ENCODE measurements around the gene FNDC3B.

Gene FNDC3B

DNA sequence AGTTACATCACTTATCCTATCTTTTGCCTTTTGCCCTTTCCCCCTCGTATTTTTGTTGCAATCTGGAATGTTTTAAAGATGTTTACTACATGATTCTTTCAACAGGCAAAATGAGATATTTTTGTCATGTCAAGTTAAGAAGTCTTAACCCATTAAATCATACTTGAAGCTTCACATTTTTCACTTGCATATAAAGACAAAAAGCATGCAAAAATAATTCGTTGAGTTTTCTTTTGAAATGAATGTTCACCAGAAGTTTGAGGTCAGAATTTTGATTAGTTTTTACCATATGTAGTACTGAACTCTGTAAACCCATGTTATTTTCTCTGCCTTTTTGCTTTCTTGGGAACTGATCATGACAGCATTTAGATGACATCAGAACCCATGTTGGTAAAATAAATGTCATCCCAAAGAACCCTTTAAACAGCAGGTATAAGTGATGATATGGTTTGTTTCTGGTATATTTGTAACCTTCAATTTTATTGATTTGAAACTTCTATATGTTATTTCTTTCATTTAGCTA lies 220.4 kb downstream of the FNDC3B start:
- Histone ChIP-seq H3K18ac (ENCODE audit: low read length) (no peak overlapping the region), H2BK120ac (ENCODE audit: low read depth, low read length) (no peak overlapping the region), H3K79me1 (ENCODE audit: low read depth, low read length) (no peaks in the 10 kb centered on the region), H2BK12ac (ENCODE audit: low read length) (no peak overlapping the region), H3K4me1 (ENCODE audit: control insufficient read depth in 2 of 2, insufficient read depth in 1 of 2, low read depth in 1 of 2, low read length in 2 of 2) (peaks cover 9 to 18% of the 10 kb centered on the region in 2 donors), H3K27me3 (ENCODE audit: control insufficient read depth in 3 of 3, insufficient read depth in 3 of 3, low read depth in 1 of 3, low read length in 3 of 3) (no peaks in the 10 kb centered on the region), H3K4me2 (ENCODE audit: insufficient read depth, low read length, poor library complexity, severe bottlenecking) (no peak overlapping the region), H3K4ac (ENCODE audit: low read length) (no peak overlapping the region), H2AK5ac (ENCODE audit: low read depth, low read length) (no peak overlapping the region), H2BK15ac (ENCODE audit: low read length) (no peak overlapping the region), H2AFZ (ENCODE audit: low read length) (no peak overlapping the region), H4K8ac (ENCODE audit: low read depth, low read length) (no peak overlapping the region), H3K27ac (replicated peaks; ENCODE audit: low read length) (no peak overlapping the region), H3K36me3 (replicated peaks in 1 of 2; ENCODE audit: control insufficient read depth in 2 of 2, insufficient read depth in 2 of 2, low read length in 2 of 2) (peaks cover 0 to 70% of the 10 kb centered on the region in 2 donors), H3K9me3 (replicated peaks in 1 of 2; ENCODE audit: control insufficient read depth in 2 of 2, insufficient read depth in 1 of 2, low read depth in 1 of 2, low read length in 2 of 2) (no peaks in the 10 kb centered on the region), H3K4me3 (ENCODE audit: low read length in 2 of 2) (no peak overlapping the region), H4K91ac (ENCODE audit: low read depth, low read length, poor library complexity) (no peak overlapping the region), H3K14ac (ENCODE audit: low read length) (no peak overlapping the region), H3K23ac (ENCODE audit: low read depth, low read length, poor library complexity) (no peak overlapping the region), H2BK5ac (ENCODE audit: low read length) (no peak overlapping the region), H3K9ac (ENCODE audit: low read depth, low read length, poor library complexity) (no peak overlapping the region)
- WGBS, 2 donors (ENCODE audit: extremely low coverage in 2 of 2, insufficient read length in 2 of 2, insufficient replicate concordance in 1 of 2) = no CpG with 5 or more reads among the region's 2 CpGs
- DNase-seq (ENCODE audit: low spot score) = no peak

DNA sequence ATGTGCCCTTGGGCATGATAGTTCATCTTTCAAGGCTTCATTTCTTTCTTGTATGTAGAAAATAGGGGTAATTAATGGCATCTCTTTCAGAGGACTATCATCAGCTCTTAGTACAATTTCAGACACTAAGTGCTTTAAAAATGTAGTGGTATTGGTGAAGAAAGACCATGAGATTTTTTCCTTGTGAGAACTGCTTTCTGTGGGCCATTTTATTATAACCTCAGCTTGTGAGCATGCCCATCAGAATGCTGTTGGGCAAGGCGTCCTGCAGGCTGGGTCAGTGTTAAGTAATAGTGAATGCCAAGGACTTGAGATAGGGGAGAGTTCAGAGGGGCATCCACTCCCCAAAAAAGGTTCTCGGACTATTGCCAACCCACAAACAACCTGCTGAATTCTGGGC lies 221.0 kb downstream of the FNDC3B start:
- Histone ChIP-seq H3K4ac (ENCODE audit: low read length) (no peak overlapping the region), H3K79me1 (ENCODE audit: low read depth, low read length) (no peaks in the 10 kb centered on the region), H2AFZ (ENCODE audit: low read length) (no peak overlapping the region), H3K18ac (ENCODE audit: low read length) (no peak overlapping the region), H4K8ac (ENCODE audit: low read depth, low read length) (no peak overlapping the region), H3K4me2 (ENCODE audit: insufficient read depth, low read length, poor library complexity, severe bottlenecking) (no peak overlapping the region), H3K27ac (replicated peaks; ENCODE audit: low read length) (no peak overlapping the region), H3K14ac (ENCODE audit: low read length) (no peak overlapping the region), H2AK5ac (ENCODE audit: low read depth, low read length) (no peak overlapping the region), H2BK5ac (ENCODE audit: low read length) (no peak overlapping the region), H3K4me3 (ENCODE audit: low read length in 2 of 2) (no peak overlapping the region), H3K4me1 (ENCODE audit: control insufficient read depth in 2 of 2, insufficient read depth in 1 of 2, low read depth in 1 of 2, low read length in 2 of 2) (peaks cover 9 to 18% of the 10 kb centered on the region in 2 donors), H2BK120ac (ENCODE audit: low read depth, low read length) (no peak overlapping the region), H3K23ac (ENCODE audit: low read depth, low read length, poor library complexity) (no peak overlapping the region), H4K91ac (ENCODE audit: low read depth, low read length, poor library complexity) (no peak overlapping the region), H2BK12ac (ENCODE audit: low read length) (no peak overlapping the region), H3K9ac (ENCODE audit: low read depth, low read length, poor library complexity) (no peak overlapping the region), H3K36me3 (replicated peaks in 1 of 2; ENCODE audit: control insufficient read depth in 2 of 2, insufficient read depth in 2 of 2, low read length in 2 of 2) (peaks cover 0 to 64% of the 10 kb centered on the region in 2 donors), H3K9me3 (replicated peaks in 1 of 2; ENCODE audit: control insufficient read depth in 2 of 2, insufficient read depth in 1 of 2, low read depth in 1 of 2, low read length in 2 of 2) (no peaks in the 10 kb centered on the region), H2BK15ac (ENCODE audit: low read length) (no peak overlapping the region), H3K27me3 (ENCODE audit: control insufficient read depth in 3 of 3, insufficient read depth in 3 of 3, low read depth in 1 of 3, low read length in 3 of 3) (no peaks in the 10 kb centered on the region)
- DNase-seq (ENCODE audit: low spot score) = no peak
- no CpG with 5 or more reads among the region's 2 CpGs for WGBS, 2 donors (ENCODE audit: extremely low coverage in 2 of 2, insufficient read length in 2 of 2, insufficient replicate concordance in 1 of 2)

DNA sequence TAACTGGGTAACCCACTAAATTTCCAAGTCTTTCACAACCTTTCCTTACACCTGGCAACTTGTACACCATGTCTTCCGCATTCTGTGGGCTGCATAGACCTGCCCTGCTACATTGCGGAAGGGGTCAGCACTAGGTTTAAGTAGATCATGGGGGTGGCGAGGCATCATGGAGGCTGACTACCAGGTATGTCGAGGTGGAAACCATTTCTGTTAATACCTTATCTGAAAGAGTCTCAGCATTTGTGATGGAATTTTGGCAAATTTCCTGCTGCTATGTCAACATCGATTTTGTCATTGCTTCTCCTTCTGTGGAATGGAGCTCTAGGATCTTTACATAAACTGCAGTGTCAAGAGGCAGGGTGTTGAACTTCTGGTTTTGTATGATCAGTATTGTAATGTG lies 221.7 kb downstream of the FNDC3B start:
- Histone ChIP-seq H3K27me3 (ENCODE audit: control insufficient read depth in 3 of 3, insufficient read depth in 3 of 3, low read depth in 1 of 3, low read length in 3 of 3) (no peaks in the 10 kb centered on the region), H3K9ac (ENCODE audit: low read depth, low read length, poor library complexity) (no peak overlapping the region), H3K4ac (ENCODE audit: low read length) (no peak overlapping the region), H2BK5ac (ENCODE audit: low read length) (no peak overlapping the region), H3K36me3 (replicated peaks in 1 of 2; ENCODE audit: control insufficient read depth in 2 of 2, insufficient read depth in 2 of 2, low read length in 2 of 2) (peaks cover 0 to 64% of the 10 kb centered on the region in 2 donors), H2BK120ac (ENCODE audit: low read depth, low read length) (no peak overlapping the region), H3K79me1 (ENCODE audit: low read depth, low read length) (no peaks in the 10 kb centered on the region), H3K4me2 (ENCODE audit: insufficient read depth, low read length, poor library complexity, severe bottlenecking) (no peak overlapping the region), H2BK12ac (ENCODE audit: low read length) (no peak overlapping the region), H3K18ac (ENCODE audit: low read length) (no peak overlapping the region), H2BK15ac (ENCODE audit: low read length) (no peak overlapping the region), H2AK5ac (ENCODE audit: low read depth, low read length) (no peak overlapping the region), H3K14ac (ENCODE audit: low read length) (no peak overlapping the region), H3K23ac (ENCODE audit: low read depth, low read length, poor library complexity) (no peak overlapping the region), H2AFZ (ENCODE audit: low read length) (no peak overlapping the region), H4K91ac (ENCODE audit: low read depth, low read length, poor library complexity) (no peak overlapping the region), H3K4me1 (ENCODE audit: control insufficient read depth in 2 of 2, insufficient read depth in 1 of 2, low read depth in 1 of 2, low read length in 2 of 2) (peaks cover 9 to 18% of the 10 kb centered on the region in 2 donors), H3K4me3 (ENCODE audit: low read length in 2 of 2) (no peak overlapping the region), H3K27ac (replicated peaks; ENCODE audit: low read length) (no peak overlapping the region), H3K9me3 (replicated peaks in 1 of 2; ENCODE audit: control insufficient read depth in 2 of 2, insufficient read depth in 1 of 2, low read depth in 1 of 2, low read length in 2 of 2) (peaks cover 0 to 2% of the 10 kb centered on the region in 2 donors), H4K8ac (ENCODE audit: low read depth, low read length) (no peak overlapping the region)
- no CpG with 5 or more reads among the region's 5 CpGs for WGBS, 2 donors (ENCODE audit: extremely low coverage in 2 of 2, insufficient read length in 2 of 2, insufficient replicate concordance in 1 of 2)
- DNase-seq (ENCODE audit: low spot score) = no peak

DNA sequence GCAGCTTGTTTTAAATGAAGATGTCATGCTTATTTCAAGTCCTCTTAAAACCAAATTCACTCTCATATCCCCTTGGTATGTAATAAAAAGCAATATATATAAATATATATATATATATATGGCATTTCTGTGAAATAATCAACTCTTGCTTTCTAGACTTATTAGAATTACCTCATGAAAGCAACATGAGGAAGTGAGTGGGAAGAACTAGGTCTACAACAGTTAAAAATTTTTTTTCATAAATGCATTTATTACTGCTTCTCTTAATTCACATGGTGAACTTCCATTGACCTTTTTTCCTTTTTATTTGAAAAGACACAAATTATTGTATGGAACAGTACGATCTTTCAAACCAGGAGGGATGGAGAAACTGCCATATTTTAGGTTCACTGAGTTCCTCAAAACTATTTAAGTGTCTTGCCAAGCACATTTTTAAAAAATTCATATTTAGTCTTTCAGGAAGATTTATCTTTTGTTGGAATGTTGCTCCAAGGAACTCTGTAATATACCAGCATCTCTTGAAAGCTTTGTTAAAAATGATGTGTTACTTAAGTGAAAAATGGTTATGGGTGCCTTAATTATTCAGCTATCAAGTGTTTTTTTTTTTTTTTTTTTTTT lies 223.7 kb downstream of the FNDC3B start:
- Histone ChIP-seq H2BK120ac (ENCODE audit: low read depth, low read length) (no peak overlapping the region), H3K79me1 (ENCODE audit: low read depth, low read length) (no peaks in the 10 kb centered on the region), H2BK5ac (ENCODE audit: low read length) (no peak overlapping the region), H3K9me3 (replicated peaks in 1 of 2; ENCODE audit: control insufficient read depth in 2 of 2, insufficient read depth in 1 of 2, low read depth in 1 of 2, low read length in 2 of 2) (peaks cover 0 to 11% of the 10 kb centered on the region in 2 donors), H3K4ac (ENCODE audit: low read length) (no peak overlapping the region), H3K27ac (replicated peaks; ENCODE audit: low read length) (no peak overlapping the region), H2BK15ac (ENCODE audit: low read length) (no peak overlapping the region), H3K36me3 (replicated peaks in 1 of 2; ENCODE audit: control insufficient read depth in 2 of 2, insufficient read depth in 2 of 2, low read length in 2 of 2) (peaks cover 0 to 72% of the 10 kb centered on the region in 2 donors), H4K91ac (ENCODE audit: low read depth, low read length, poor library complexity) (no peak overlapping the region), H4K8ac (ENCODE audit: low read depth, low read length) (no peak overlapping the region), H2BK12ac (ENCODE audit: low read length) (no peak overlapping the region), H3K4me3 (ENCODE audit: low read length in 2 of 2) (no peak overlapping the region), H3K4me1 (ENCODE audit: control insufficient read depth in 2 of 2, insufficient read depth in 1 of 2, low read depth in 1 of 2, low read length in 2 of 2) (peaks cover 7 to 17% of the 10 kb centered on the region in 2 donors), H2AFZ (ENCODE audit: low read length) (no peak overlapping the region), H3K23ac (ENCODE audit: low read depth, low read length, poor library complexity) (no peak overlapping the region), H3K18ac (ENCODE audit: low read length) (no peak overlapping the region), H2AK5ac (ENCODE audit: low read depth, low read length) (no peak overlapping the region), H3K9ac (ENCODE audit: low read depth, low read length, poor library complexity) (no peak overlapping the region), H3K27me3 (ENCODE audit: control insufficient read depth in 3 of 3, insufficient read depth in 3 of 3, low read depth in 1 of 3, low read length in 3 of 3) (no peaks in the 10 kb centered on the region), H3K14ac (ENCODE audit: low read length) (no peak overlapping the region), H3K4me2 (ENCODE audit: insufficient read depth, low read length, poor library complexity, severe bottlenecking) (no peak overlapping the region)
- WGBS, 2 donors (ENCODE audit: extremely low coverage in 2 of 2, insufficient read length in 2 of 2, insufficient replicate concordance in 1 of 2) = no CpG with 5 or more reads among the region's 1 CpG
- no peak for DNase-seq (ENCODE audit: low spot score)
